WTC11 (cell line): ENCODE data around the gene GPR162. TPM values are rescaled to one million over a fixed set of nuclear protein-coding genes. Genes with fewer than 3 reads are reported as not detected.

ENCODE experiments used
- ATAC-seq: fragments of 200-7000 bp; cut with Tn5 transposase; 2 replicates; pipeline ENCODE4 v1.10.0; 2021; ENCODE audit warnings: mild to moderate bottlenecking, moderate library complexity
- CTCF ChIA-PET: fragments of 300-600 bp; sonication (Branson Sonifier 250); formaldehyde crosslinking; loops from one replicate; lab custom pipeline; 2021; ENCODE audit warnings: antibody characterized with exemption; lab: Charles Lee
- POLR2A ChIA-PET: fragments of 350-600 bp; sonication (Branson Sonifier 250); formaldehyde crosslinking; loops from one replicate; lab custom pipeline; 2021; ENCODE audit warnings: antibody characterized with exemption; lab: Charles Lee
- DNase-seq: peaks from one replicate; pipeline ENCODE4 v3.0.0; 2021; ENCODE audit warnings: low spot score
- H3K27ac Mint-ChIP-seq: 2 replicates; pipeline ENCODE4 v1.8.0; 2021; ENCODE audit warnings: mixed read lengths
- H3K27me3 Mint-ChIP-seq: 2 replicates; pipeline ENCODE4 v1.8.0; 2021; ENCODE audit warnings: low read depth, mild to moderate bottlenecking, moderate library complexity, mixed read lengths
- H3K36me3 Mint-ChIP-seq: 2 replicates; pipeline ENCODE4 v1.8.0; 2021; ENCODE audit warnings: mixed read lengths
- H3K4me1 Mint-ChIP-seq: 2 replicates; pipeline ENCODE4 v1.8.0; 2022; ENCODE audit warnings: mixed read lengths
- H3K4me3 Mint-ChIP-seq: 2 replicates; pipeline ENCODE4 v1.8.0; 2021; ENCODE audit warnings: mild to moderate bottlenecking, moderate library complexity, mixed read lengths
- H3K9me3 Mint-ChIP-seq: 2 replicates; pipeline ENCODE4 v1.8.0; 2021; ENCODE audit warnings: mixed read lengths
- ATF1 ChIP-seq: sonication (generic); formaldehyde crosslinking; IDR thresholded peaks from 2 replicates; pipeline ENCODE4 v1.8.1; 2023; ENCODE audit warnings: mild to moderate bottlenecking, moderate library complexity, missing genetic modification reagents
- CBFB ChIP-seq: sonication (generic); formaldehyde crosslinking; IDR thresholded peaks from 2 replicates; pipeline ENCODE4 v1.8.1; 2022; ENCODE audit warnings: mild to moderate bottlenecking, low read depth, missing genetic modification reagents
- ESRRA ChIP-seq: sonication (generic); formaldehyde crosslinking; IDR thresholded peaks from 2 replicates; pipeline ENCODE4 v1.8.1; 2022; ENCODE audit warnings: mild to moderate bottlenecking, missing genetic modification reagents, borderline replicate concordance
- ETV6 ChIP-seq: sonication (generic); formaldehyde crosslinking; IDR thresholded peaks from 2 replicates; pipeline ENCODE4 v1.8.1; 2022; ENCODE audit warnings: mild to moderate bottlenecking, missing genetic modification reagents
- IRF2 ChIP-seq: sonication (generic); formaldehyde crosslinking; IDR thresholded peaks from 2 replicates; pipeline ENCODE4 v1.8.0; 2022; ENCODE audit warnings: low read depth, missing genetic modification reagents, borderline replicate concordance
- MXD4 ChIP-seq: fragments of 250-450 bp; sonication (Bioruptor Pico); IDR thresholded peaks from 2 replicates; pipeline ENCODE4 v1.8.0; 2021; ENCODE audit warnings: mild to moderate bottlenecking, moderate library complexity, borderline replicate concordance
- NFATC4 ChIP-seq: fragments of 250-450 bp; sonication (Bioruptor Pico); IDR thresholded peaks from 2 replicates; pipeline ENCODE4 v1.9.0; 2021; ENCODE audit warnings: mild to moderate bottlenecking
- NR1H2 ChIP-seq: sonication (generic); formaldehyde crosslinking; IDR thresholded peaks from 2 replicates; pipeline ENCODE4 v1.9.0; 2021; ENCODE audit warnings: mild to moderate bottlenecking, moderate library complexity, missing genetic modification reagents
- PRRX2 ChIP-seq: fragments of 250-450 bp; sonication (Bioruptor Pico); IDR thresholded peaks from 2 replicates; pipeline ENCODE4 v1.8.0; 2021; ENCODE audit warnings: mild to moderate bottlenecking
- RORB ChIP-seq: fragments of 250-450 bp; sonication (Bioruptor Pico); IDR thresholded peaks from 2 replicates; pipeline ENCODE4 v1.9.0; 2021; ENCODE audit warnings: mild to moderate bottlenecking
- SMAD3 ChIP-seq: sonication (generic); formaldehyde crosslinking; IDR thresholded peaks from 2 replicates; pipeline ENCODE4 v1.8.0; 2022; ENCODE audit warnings: missing genetic modification reagents, mild to moderate bottlenecking, borderline replicate concordance
- SOX15 ChIP-seq: fragments of 250-450 bp; sonication (Bioruptor Pico); IDR thresholded peaks from 2 replicates; pipeline ENCODE4 v1.9.0; 2021; ENCODE audit warnings: mild to moderate bottlenecking
- TEAD1 ChIP-seq: sonication (generic); formaldehyde crosslinking; IDR thresholded peaks from 2 replicates; pipeline ENCODE4 v1.8.0; 2022; ENCODE audit warnings: mild to moderate bottlenecking, missing genetic modification reagents
- TEAD4 ChIP-seq: sonication (generic); formaldehyde crosslinking; IDR thresholded peaks from 2 replicates; pipeline ENCODE4 v1.8.0; 2022; ENCODE audit warnings: mild to moderate bottlenecking, missing genetic modification reagents
- ZNF423 ChIP-seq: fragments of 250-450 bp; sonication (Bioruptor Pico); IDR thresholded peaks from 2 replicates; pipeline ENCODE4 v2.1.2; 2022; ENCODE audit warnings: mild to moderate bottlenecking, moderate library complexity
- ZNF671 ChIP-seq: fragments of 250-450 bp; sonication (Bioruptor Pico); IDR thresholded peaks from 2 replicates; pipeline ENCODE4 v1.8.0; 2021; ENCODE audit warnings: mild to moderate bottlenecking
- total RNA-seq: library from RNA; stranded (reverse); gene quantifications from 3 replicates; pipeline ENCODE4 v1.2.3, GENCODE V29; 2021
- TF ChIP-seq, protein P1 (sequence below): sonication (generic); formaldehyde crosslinking; IDR thresholded peaks from 2 replicates; pipeline ENCODE4 v1.8.1; 2022; ENCODE audit warnings: low read depth, mild to moderate bottlenecking, moderate library complexity, missing genetic modification reagents, borderline replicate concordance
- TF ChIP-seq, protein P2 (sequence below): sonication (generic); formaldehyde crosslinking; conservative IDR thresholded peaks from 2 replicates; pipeline ENCODE4 v1.8.1; 2023; ENCODE audit warnings: mild to moderate bottlenecking, low read depth, missing genetic modification reagents, moderate library complexity
- TF ChIP-seq, protein P3 (sequence below): fragments of 200-600 bp; IDR thresholded peaks from 2 replicates; pipeline ENCODE4 v1.8.0; 2022; ENCODE audit warnings: antibody characterized with exemption

Gene GPR162
- total RNA-seq, 1 experiment from 2014 or later, result 7.3 TPM

DNA sequence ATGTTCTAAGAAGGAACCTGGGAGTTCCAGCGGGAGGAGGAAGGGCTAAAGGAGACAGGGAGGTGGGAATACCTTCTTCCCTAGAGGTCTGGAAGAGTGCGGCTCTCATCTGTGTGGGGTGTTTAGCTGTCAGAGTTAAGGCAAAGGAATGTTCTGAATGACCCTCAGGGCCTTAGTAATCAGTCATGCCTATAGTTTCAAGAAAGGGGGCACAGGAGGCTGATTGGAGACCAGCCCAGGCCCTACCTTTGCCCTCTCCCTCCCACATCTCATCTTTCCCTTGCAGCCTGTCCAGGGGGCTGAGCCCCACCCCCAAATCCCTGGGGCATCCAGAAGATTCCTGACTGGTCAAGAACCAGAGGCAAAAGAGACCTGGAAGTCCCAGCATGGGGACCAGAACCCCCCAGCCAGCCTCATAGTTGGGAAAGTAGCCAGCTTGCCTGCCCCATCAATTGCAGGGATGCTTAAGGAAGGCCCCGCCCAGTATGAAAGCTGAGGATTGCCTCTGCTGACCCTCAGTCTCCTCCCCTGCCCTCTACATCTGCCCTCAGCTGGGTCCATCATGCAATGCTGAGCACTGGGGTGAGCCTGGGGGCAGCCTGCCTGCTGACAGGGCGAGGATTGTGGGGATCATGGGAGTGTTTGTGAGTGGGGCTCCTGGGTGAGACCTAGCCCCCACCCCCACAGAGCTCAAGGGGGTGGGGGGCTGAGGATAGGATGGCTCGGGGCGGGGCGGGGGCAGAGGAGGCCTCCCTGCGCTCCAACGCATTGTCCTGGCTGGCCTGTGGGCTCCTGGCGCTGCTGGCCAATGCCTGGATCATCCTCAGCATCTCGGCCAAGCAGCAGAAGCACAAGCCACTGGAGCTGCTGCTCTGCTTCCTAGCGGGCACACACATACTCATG, 1.8 kb downstream of the GPR162 start (continued):
- TF ChIP-seq, protein P1, sequence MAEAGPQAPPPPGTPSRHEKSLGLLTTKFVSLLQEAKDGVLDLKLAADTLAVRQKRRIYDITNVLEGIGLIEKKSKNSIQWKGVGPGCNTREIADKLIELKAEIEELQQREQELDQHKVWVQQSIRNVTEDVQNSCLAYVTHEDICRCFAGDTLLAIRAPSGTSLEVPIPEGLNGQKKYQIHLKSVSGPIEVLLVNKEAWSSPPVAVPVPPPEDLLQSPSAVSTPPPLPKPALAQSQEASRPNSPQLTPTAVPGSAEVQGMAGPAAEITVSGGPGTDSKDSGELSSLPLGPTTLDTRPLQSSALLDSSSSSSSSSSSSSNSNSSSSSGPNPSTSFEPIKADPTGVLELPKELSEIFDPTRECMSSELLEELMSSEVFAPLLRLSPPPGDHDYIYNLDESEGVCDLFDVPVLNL (CRISPR knock-in tag), result no peak
- no peak for TF ChIP-seq TEAD4 (CRISPR knock-in tag)
- no peak for TF ChIP-seq PRRX2
- TF ChIP-seq ZNF671 (CRISPR knock-in tag), result no peak

DNA sequence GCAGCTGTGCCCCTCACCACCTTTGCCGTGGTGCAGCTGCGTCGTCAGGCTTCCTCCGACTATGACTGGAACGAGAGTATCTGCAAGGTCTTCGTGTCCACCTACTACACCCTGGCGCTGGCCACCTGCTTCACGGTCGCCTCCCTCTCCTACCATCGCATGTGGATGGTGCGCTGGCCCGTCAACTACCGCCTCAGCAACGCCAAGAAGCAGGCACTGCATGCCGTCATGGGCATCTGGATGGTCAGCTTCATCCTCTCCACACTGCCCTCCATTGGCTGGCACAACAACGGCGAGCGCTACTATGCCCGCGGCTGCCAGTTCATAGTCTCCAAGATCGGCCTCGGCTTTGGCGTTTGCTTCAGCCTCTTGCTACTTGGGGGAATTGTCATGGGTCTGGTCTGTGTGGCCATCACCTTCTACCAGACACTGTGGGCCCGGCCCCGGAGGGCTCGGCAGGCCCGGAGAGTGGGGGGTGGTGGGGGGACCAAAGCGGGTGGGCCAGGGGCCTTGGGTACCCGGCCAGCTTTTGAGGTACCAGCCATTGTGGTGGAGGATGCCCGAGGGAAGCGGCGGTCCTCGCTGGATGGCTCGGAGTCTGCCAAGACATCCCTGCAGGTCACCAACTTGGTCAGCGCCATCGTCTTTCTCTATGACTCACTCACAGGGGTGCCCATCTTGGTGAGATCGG, 2.6 kb downstream of the GPR162 start:
- Mint-ChIP-seq H3K9me3 (no peaks in the 10 kb centered on the region), H3K4me1 (peaks cover 67% of the 10 kb centered on the region), H3K27ac (no peak overlapping the region), H3K4me3 (peak overlapping the region; percentile 78), H3K36me3 (peaks cover 5% of the 10 kb centered on the region; the same call in 1 of the 2 replicates), H3K27me3 (peaks cover 58% of the 10 kb centered on the region)
- ChIA-PET CTCF (interaction anchor here (0.8 to 8.9 kb wide), 19 partner anchors 8 to 204 kb away, joined by 3 to 112 read pairs (median 6); partner anchors contain the start of genes CDCA3, GNB3, LAG3 and MLF2), POLR2A (interaction anchor here (0.6 to 1.6 kb wide), 6 partner anchors 35 to 71 kb away, joined by 3 to 9 read pairs (median 4); partner anchors contain the start of genes CD4, MLF2 and PTMS)
- no peak for ATAC-seq
- TF ChIP-seq RORB (CRISPR knock-in tag) (no peak), ZNF423 (CRISPR knock-in tag) (no peak), SMAD3 (CRISPR knock-in tag) (no peak), TEAD1 (CRISPR knock-in tag) (no peak), NFATC4 (CRISPR knock-in tag) (no peak)
- DNase-seq, result no peak

DNA sequence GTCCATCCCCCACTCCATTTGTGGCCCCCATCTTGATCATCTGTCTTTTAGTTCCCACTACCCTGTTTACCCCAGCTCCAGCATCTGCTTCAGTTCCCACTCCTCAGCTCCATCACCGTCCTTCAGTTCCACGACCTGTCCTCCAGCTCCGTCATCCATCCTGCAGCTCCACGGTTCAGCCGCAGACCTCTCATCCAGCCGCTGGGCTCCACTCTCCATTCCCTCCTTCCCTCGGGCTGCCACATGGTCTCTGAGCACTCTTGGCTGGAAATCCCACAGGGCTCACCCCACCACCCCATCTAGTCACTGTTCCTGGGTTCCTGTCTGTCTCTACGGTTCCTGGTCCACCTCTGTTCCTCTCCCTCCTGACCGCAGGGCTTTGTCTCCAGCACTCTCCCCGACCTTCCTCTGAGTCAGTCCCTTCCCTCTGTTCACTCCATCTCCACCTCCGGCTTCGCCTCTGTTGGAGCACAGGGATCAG, 3.3 kb downstream of the GPR162 start:
- peaks cover 51% of the 10 kb centered on the region for H3K27me3 Mint-ChIP-seq
- H3K27ac Mint-ChIP-seq, result no peak overlapping the region
- ChIA-PET POLR2A (interaction anchor here (0.6 to 1.5 kb wide), 6 partner anchors 44 to 71 kb away, joined by 3 to 5 read pairs (median 4); partner anchors contain the start of gene PTMS), CTCF (interaction anchor here (0.6 to 8.9 kb wide), 30 partner anchors 9 to 204 kb away, joined by 3 to 112 read pairs (median 4); partner anchors contain the start of genes ACRBP, CDCA3, COPS7A and GNB3)
- no peaks in the 10 kb centered on the region for H3K9me3 Mint-ChIP-seq
- H3K36me3 Mint-ChIP-seq, result peaks cover 5% of the 10 kb centered on the region; the same call in 1 of the 2 replicates
- H3K4me3 Mint-ChIP-seq, result peak overlapping the region; percentile 78
- DNase-seq (no peak), ATAC-seq (no peak)
- H3K4me1 Mint-ChIP-seq, result peaks cover 64% of the 10 kb centered on the region
- TF ChIP-seq ESRRA, result no peak
- no peak for TF ChIP-seq ATF1 (CRISPR knock-in tag)
- TF ChIP-seq NR1H2 (CRISPR knock-in tag), result no peak
- TF ChIP-seq MXD4 (CRISPR knock-in tag), result no peak
- TF ChIP-seq CBFB (CRISPR knock-in tag), result no peak
- TF ChIP-seq IRF2 (CRISPR knock-in tag), result no peak

DNA sequence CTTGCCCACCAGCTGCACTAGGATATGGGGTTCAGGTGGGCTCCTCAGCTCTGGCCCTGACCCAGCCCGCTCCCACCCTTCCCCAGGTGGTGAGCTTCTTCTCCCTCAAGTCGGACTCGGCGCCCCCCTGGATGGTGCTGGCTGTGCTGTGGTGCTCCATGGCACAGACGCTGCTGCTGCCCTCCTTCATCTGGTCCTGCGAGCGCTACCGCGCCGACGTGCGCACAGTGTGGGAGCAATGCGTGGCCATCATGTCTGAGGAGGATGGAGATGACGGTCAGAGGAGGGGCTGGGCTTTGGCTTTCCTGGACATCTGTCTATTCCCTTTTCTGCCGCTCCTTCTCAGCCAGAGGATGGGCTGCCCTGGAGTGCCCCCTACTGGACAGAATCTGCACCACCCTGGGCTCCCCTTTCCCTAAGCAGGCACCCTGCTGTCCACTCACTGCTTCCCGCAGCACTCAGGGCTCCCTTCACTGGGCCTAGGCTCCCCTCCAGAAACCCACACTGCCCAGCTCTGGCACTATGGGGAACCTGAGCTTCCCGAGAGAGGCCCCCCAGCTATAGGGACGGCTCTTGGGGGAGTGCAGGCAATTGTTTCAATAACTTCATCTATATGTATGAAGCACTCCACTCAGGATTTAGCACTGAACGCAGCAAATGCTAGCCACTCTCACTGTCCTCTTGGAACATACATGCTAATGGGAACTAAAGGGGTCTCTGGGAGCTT, 3.9 kb downstream of the GPR162 start:
- H3K4me3 Mint-ChIP-seq, result peak overlapping the region; percentile 78
- TF ChIP-seq, protein P1 (CRISPR knock-in tag), result no peak
- TF ChIP-seq, protein P2, sequence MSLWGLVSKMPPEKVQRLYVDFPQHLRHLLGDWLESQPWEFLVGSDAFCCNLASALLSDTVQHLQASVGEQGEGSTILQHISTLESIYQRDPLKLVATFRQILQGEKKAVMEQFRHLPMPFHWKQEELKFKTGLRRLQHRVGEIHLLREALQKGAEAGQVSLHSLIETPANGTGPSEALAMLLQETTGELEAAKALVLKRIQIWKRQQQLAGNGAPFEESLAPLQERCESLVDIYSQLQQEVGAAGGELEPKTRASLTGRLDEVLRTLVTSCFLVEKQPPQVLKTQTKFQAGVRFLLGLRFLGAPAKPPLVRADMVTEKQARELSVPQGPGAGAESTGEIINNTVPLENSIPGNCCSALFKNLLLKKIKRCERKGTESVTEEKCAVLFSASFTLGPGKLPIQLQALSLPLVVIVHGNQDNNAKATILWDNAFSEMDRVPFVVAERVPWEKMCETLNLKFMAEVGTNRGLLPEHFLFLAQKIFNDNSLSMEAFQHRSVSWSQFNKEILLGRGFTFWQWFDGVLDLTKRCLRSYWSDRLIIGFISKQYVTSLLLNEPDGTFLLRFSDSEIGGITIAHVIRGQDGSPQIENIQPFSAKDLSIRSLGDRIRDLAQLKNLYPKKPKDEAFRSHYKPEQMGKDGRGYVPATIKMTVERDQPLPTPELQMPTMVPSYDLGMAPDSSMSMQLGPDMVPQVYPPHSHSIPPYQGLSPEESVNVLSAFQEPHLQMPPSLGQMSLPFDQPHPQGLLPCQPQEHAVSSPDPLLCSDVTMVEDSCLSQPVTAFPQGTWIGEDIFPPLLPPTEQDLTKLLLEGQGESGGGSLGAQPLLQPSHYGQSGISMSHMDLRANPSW (CRISPR knock-in tag), result no peak
- TF ChIP-seq, protein P3, sequence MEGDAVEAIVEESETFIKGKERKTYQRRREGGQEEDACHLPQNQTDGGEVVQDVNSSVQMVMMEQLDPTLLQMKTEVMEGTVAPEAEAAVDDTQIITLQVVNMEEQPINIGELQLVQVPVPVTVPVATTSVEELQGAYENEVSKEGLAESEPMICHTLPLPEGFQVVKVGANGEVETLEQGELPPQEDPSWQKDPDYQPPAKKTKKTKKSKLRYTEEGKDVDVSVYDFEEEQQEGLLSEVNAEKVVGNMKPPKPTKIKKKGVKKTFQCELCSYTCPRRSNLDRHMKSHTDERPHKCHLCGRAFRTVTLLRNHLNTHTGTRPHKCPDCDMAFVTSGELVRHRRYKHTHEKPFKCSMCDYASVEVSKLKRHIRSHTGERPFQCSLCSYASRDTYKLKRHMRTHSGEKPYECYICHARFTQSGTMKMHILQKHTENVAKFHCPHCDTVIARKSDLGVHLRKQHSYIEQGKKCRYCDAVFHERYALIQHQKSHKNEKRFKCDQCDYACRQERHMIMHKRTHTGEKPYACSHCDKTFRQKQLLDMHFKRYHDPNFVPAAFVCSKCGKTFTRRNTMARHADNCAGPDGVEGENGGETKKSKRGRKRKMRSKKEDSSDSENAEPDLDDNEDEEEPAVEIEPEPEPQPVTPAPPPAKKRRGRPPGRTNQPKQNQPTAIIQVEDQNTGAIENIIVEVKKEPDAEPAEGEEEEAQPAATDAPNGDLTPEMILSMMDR, result peak; percentile 90
- TF ChIP-seq SOX15 (CRISPR knock-in tag) (no peak), ETV6 (CRISPR knock-in tag) (0 out of 2 replicates have a peak, but pooled peaks have one; percentile 50)

More for the DNA sequence above, 3.9 kb downstream of the GPR162 start:
- ATAC-seq (peak; percentile 35), DNase-seq (peak; percentile 95)
- ChIA-PET POLR2A (interaction anchor here (0.6 to 1.5 kb wide), 6 partner anchors 45 to 72 kb away, joined by 3 to 5 read pairs (median 4); partner anchors contain the start of gene PTMS), CTCF (interaction anchor here (0.6 to 8.9 kb wide), 32 partner anchors 9 to 205 kb away, joined by 3 to 112 read pairs (median 4); partner anchors contain the start of genes ACRBP, CDCA3, COPS7A and GNB3)
- Mint-ChIP-seq H3K9me3 (no peaks in the 10 kb centered on the region), H3K4me1 (peaks cover 60% of the 10 kb centered on the region), H3K27me3 (peaks cover 45% of the 10 kb centered on the region), H3K36me3 (peaks cover 5% of the 10 kb centered on the region; the same call in 1 of the 2 replicates), H3K27ac (no peak overlapping the region)
